ENCODE data around the gene TEX28.
"Not testable (repeated sequence)": the region's sequence is repeated elsewhere in the genome, so short reads cannot be mapped to it uniquely, and the experiment has no call there.

GRCh38 chrX:154343063-154343462, 48.1 kb upstream of the TEX28 start:
- TF ChIP-seq CTCF, POLR2A (IDR thresholded peaks at IDR 0.05): not testable (repeated sequence)

Measured in right lobe of liver (tissue), 4 donors.